H1 (cell line): Measurements from ENCODE around the gene TOMM7. TPM values are rescaled to one million over a fixed set of nuclear protein-coding genes. Genes with fewer than 3 reads are reported as not detected.

Source experiments
- BRCA1 ChIP-seq: IDR thresholded peaks from 2 replicates; pipeline ENCODE4 v1.6.1; 2012; ENCODE audit warnings: low read depth, low read length, improper control_type of control experiment
- CBX8 ChIP-seq: fragments of 300-800, 300-1000 bp; sonication (generic); IDR thresholded peaks from 2 replicates; pipeline ENCODE4 v1.7.1; 2016; ENCODE audit warnings: low read depth, low read length, borderline replicate concordance
- CHD2 ChIP-seq: IDR thresholded peaks from 2 replicates; pipeline ENCODE4 v1.6.1; 2012; ENCODE audit warnings: low read length, improper control_type of control experiment
- GTF2F1 ChIP-seq: IDR thresholded peaks from 2 replicates; pipeline ENCODE4 v1.6.1; 2012; ENCODE audit warnings: low read depth, low read length, improper control_type of control experiment, borderline replicate concordance
- HDAC6 ChIP-seq: IDR thresholded peaks from one replicate; pipeline ENCODE4 v1.7.1; 2012; ENCODE audit warnings: low read depth, mild to moderate bottlenecking, inconsistent platforms, low read length, moderate library complexity
- PHF8 ChIP-seq: fragments of 200-600 bp; sonication (generic); conservative IDR thresholded peaks from 2 replicates; pipeline ENCODE4 v1.7.1; 2012; ENCODE audit warnings: low read depth, mild to moderate bottlenecking, inconsistent platforms, low read length, moderate library complexity
- TCF12 ChIP-seq: IDR thresholded peaks from 2 replicates; pipeline ENCODE4 v1.6.1; 2011; ENCODE audit warnings: low read depth, mild to moderate bottlenecking, low read length
- polyA plus RNA-seq, 7 experiments: library from polyadenylated mRNA; depleted of rRNA in 3 of 7; stranded (reverse) in 5 of 7; unstranded in 2 of 7; fragments of >200 nt in 5 of 7; fragments of 200-250 nt in 2 of 7; gene quantifications; 1 replicate in 5 of 7; 2 replicates in 1 of 7; 4 replicates in 1 of 7; pipeline versions ENCODE4 v1.2.1 to v1.2.3, GENCODE V29; 2011 to 2013; ENCODE audit warnings: missing spikeins in 2 of 7, mixed read lengths in 2 of 7
- total RNA-seq: library from RNA; stranded (reverse); fragmentation: NEBNext Ultra II Directional; extraction: Animal tissue kit (Norgen Biotek cat#: 25700); gene quantifications from 2 replicates; pipeline ENCODE4 v1.2.1, GENCODE V29; 2021
- TF ChIP-seq, protein P1 (sequence below): IDR thresholded peaks from 2 replicates; pipeline ENCODE4 v1.6.1; 2012; ENCODE audit warnings: inconsistent platforms

The TOMM7 gene
- total and polyA plus RNA-seq, 2 of the 8 experiments (the other 6 are each of a cell fraction or from before 2014, with no cell fraction given), result 389 to 508 TPM

DNA sequence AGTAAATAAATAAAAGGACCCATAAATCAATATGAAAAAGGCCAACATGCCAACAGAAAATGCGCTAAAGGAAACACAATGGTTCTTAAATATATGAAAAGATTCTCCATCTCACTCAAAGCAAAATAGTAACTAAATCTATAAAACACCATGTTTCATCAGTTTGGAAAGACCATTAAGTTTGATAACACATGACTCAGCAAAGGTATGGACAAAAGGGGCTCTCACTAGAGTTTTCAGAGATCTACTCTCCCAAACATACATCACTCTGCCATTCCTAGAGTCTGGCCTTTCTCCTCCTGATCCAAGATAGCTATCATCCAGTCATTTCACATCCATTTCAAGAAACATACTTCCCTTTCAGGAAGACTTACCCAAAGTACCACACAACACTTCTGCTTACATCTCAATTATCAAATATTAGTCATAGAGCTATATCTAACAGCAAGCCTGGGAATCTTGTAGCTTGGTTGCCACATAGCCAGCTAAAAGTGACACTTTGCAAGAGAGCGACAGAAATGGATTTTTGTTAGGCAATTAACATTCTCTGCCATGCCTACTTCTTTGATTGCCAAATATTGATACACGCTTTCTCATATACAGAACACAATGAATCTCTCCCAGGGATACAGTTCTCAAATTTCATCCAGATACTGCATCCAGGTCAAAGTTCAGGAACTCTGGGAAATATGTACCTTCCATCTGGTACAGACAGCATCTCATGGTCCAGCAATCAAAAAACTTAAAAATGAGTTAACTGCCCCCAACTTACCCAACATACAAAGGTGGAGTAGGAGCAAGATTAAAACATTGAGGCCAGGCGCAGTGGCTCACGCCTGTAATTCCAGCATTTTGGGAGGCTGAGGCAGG lies 28.8 kb downstream of the TOMM7 start (continued):
- TF ChIP-seq, protein P1, sequence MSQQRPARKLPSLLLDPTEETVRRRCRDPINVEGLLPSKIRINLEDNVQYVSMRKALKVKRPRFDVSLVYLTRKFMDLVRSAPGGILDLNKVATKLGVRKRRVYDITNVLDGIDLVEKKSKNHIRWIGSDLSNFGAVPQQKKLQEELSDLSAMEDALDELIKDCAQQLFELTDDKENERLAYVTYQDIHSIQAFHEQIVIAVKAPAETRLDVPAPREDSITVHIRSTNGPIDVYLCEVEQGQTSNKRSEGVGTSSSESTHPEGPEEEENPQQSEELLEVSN, result no peak
- no peak for TF ChIP-seq CHD2
- no peak for TF ChIP-seq GTF2F1
- TF ChIP-seq PHF8, result no peak
- no peak for TF ChIP-seq CBX8
- TF ChIP-seq TCF12, result no peak
- TF ChIP-seq BRCA1, result no peak
- TF ChIP-seq HDAC6, result no peak
